ENCODE data around the gene CDK14.

The CDK14 gene

GRCh38 chr7:91045606-91046005, 449.5 kb downstream of the CDK14 start:
- ChIA-PET POLR2A (no interaction called here), CTCF (interaction anchor here (1.4 to 2.9 kb wide), 2 partner anchors 10 to 12 kb away, joined by 9 to 11 read pairs; no protein-coding TSS in a partner anchor)
- TF ChIP-seq CTCF (IDR thresholded peaks at IDR 0.05; ENCODE audit: control extremely low read depth, extremely low read depth, low read depth, missing control alignments), result no peak
- DNase-seq (ENCODE audit: extremely low spot score), result no peak

DNA sequence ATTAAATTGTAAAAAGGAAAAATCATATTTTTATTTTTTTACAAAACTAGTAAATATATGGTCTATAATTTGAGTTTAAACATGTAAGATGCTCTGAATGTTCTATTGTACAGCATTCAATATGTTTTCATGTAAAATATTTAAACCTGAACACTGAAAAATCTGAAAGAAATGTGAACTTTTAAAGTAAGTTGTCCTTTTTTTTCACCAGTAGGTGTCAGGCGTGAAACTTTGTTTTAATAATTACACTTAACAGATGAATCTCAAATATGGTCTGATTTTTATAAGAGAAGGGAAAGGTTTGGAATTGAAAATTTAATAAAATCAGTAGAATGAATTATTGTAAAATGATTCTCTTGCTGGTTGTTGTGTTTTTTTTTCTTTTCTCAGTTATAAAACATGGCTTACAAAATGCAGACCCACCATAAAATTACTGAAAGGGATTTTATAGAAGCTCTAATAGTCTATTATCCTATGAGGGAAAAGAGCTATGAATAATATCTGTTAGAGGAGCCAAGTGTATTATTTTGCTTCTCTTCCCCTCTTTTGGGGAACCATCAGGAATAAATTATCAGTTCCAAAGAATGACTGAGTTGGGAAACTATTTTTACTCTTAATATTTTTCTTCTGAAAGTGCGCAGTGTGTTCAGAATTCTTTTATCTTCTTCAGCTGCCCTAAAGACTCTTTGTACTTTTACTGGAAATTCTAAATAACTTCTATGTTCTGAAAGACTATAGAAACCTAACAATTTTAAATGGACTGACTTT, 450.4 kb downstream of the CDK14 start:
- POLR2A ChIA-PET, result no interaction called here
- no peak for DNase-seq (ENCODE audit: extremely low spot score)
- CTCF ChIA-PET, result interaction anchor here (1.1 to 1.8 kb wide), 2 partner anchors 12 to 1401 kb away, joined by 3 to 5 read pairs; partner anchors contain the start of gene GATAD1
- peak; percentile 25 for TF ChIP-seq CTCF (IDR thresholded peaks at IDR 0.05; ENCODE audit: control extremely low read depth, extremely low read depth, low read depth, missing control alignments)

- POLR2A ChIA-PET, result no interaction called here
- TF ChIP-seq CTCF (IDR thresholded peaks at IDR 0.05; ENCODE audit: control extremely low read depth, extremely low read depth, low read depth, missing control alignments), result no peak
- CTCF ChIA-PET, result interaction anchor here (1.8 kb wide), 1 partner anchor 13 kb away, joined by 5 read pairs; no protein-coding TSS in a partner anchor
- no peak for DNase-seq (ENCODE audit: extremely low spot score)
Observed at GRCh38 chr7:91047636-91048035, 451.5 kb downstream of the CDK14 start.

DNA sequence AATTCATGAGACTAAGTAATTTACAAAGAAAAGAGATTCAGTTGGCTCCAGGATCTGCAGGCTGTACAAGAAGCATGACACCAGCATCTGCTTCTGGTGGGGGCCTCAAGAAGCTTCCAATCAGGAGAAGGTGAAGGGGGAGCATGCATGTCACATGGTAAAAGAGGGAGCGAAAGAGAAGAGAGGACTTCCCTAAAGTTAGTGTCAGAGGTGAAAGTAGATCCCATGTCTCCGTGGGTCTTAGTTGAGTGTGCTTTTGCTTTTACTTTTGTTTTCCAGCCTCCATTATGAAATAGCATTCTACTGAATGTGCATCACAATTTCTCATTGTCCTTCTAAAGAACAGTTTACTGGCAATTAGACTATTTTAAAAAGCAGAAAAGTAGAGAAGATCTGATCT, 454.6 kb downstream of the CDK14 start:
- peak; percentile 23 for DNase-seq (ENCODE audit: extremely low spot score)
- POLR2A ChIA-PET, result no interaction called here
- no peak for TF ChIP-seq CTCF (IDR thresholded peaks at IDR 0.05; ENCODE audit: control extremely low read depth, extremely low read depth, low read depth, missing control alignments)
- CTCF ChIA-PET, result interaction anchor here (1.0 kb wide), 2 partner anchors 16 to 341 kb away, joined by 3 to 4 read pairs; no protein-coding TSS in a partner anchor

- CTCF ChIA-PET, result interaction anchor here (1.1 kb wide), 1 partner anchor 18 kb away, joined by 4 read pairs; no protein-coding TSS in a partner anchor
Observed at GRCh38 chr7:91051966-91052365, 455.8 kb downstream of the CDK14 start.

DNA sequence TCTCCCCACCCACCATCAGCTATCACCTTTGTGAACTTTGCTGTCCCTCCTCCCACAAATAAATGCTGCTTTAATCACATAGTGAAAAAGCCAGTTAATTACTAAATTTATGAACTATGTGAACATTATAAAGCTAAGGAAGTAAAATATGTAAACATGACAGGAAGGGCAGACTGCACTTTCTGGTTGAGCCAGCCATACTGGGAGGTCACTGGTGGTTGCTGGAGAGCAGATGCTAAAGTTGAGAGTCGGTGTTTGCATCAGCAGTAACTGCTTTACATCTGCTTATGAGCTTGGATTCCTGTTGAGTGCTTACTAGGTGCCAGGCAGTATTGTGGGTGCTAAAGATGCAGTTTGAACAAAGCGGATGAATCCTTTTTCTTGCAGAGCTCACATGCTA, 458.3 kb downstream of the CDK14 start:
- ChIA-PET CTCF (interaction anchor here (1.0 to 1.1 kb wide), 3 partner anchors 10 to 21 kb away, joined by 3 read pairs; no protein-coding TSS in a partner anchor), POLR2A (no interaction called here)
- no peak for TF ChIP-seq CTCF (IDR thresholded peaks at IDR 0.05; ENCODE audit: control extremely low read depth, extremely low read depth, low read depth, missing control alignments)
- no peak for DNase-seq (ENCODE audit: extremely low spot score)

More at GRCh38 chr7:91051966-91052365, 455.8 kb downstream of the CDK14 start:
- POLR2A ChIA-PET, result no interaction called here
- no peak for DNase-seq (ENCODE audit: extremely low spot score)
- TF ChIP-seq CTCF (IDR thresholded peaks at IDR 0.05; ENCODE audit: control extremely low read depth, extremely low read depth, low read depth, missing control alignments), result no peak

All from GM10248 (cell line).